Endodermal cell (in vitro differentiated cells): ENCODE data around the gene AP3D1. TPM values are rescaled to one million over a fixed set of nuclear protein-coding genes. Genes with fewer than 3 reads are reported as not detected.
A peak's percentile ranks its signal among the peaks of the same experiment; 100 is the strongest.

Experiments used
- DNase-seq: peaks from one replicate; pipeline ENCODE4 v3.0.0-alpha.2; 2017
- H3K27ac ChIP-seq: 2 replicates; pipeline ENCODE4 v1.5.1; 2013; ENCODE audit warnings: mild to moderate bottlenecking, low read depth, low read length, moderate library complexity
- H3K27me3 ChIP-seq: 2 replicates; pipeline ENCODE4 v1.6.1; 2013; ENCODE audit warnings: mild to moderate bottlenecking, low read length, moderate library complexity; ENCODE audit not compliant: insufficient read depth, control insufficient read depth, poor library complexity, severe bottlenecking
- H3K36me3 ChIP-seq: 2 replicates; pipeline ENCODE4 v1.7.0; 2013; ENCODE audit warnings: mild to moderate bottlenecking, low read length, moderate library complexity; ENCODE audit not compliant: control insufficient read depth, insufficient read depth
- H3K4me1 ChIP-seq: one replicate; pipeline ENCODE4 v1.7.0; 2013; ENCODE audit warnings: low read length; ENCODE audit not compliant: control insufficient read depth, insufficient read depth
- H3K4me3 ChIP-seq: 2 replicates; pipeline ENCODE4 v1.5.1; 2013; ENCODE audit warnings: mild to moderate bottlenecking, low read length, moderate library complexity
- H3K9ac ChIP-seq: 2 replicates; pipeline ENCODE4 v1.6.1; 2013; ENCODE audit warnings: mild to moderate bottlenecking, low read length, moderate library complexity; ENCODE audit not compliant: poor library complexity, severe bottlenecking; ENCODE audit errors: extremely low read depth
- H3K9me3 ChIP-seq: 2 replicates; pipeline ENCODE4 v1.6.1; 2013; ENCODE audit warnings: mild to moderate bottlenecking, low read length, moderate library complexity; ENCODE audit not compliant: control insufficient read depth
- H3K27ac Mint-ChIP-seq: 2 replicates; pipeline ENCODE4 v1.8.0; 2020; ENCODE audit warnings: mixed read lengths
- H3K27me3 Mint-ChIP-seq: 2 replicates; pipeline ENCODE4 v1.8.0; 2021; ENCODE audit warnings: mild to moderate bottlenecking, mixed read lengths; ENCODE audit not compliant: insufficient read depth
- H3K36me3 Mint-ChIP-seq: 2 replicates; pipeline ENCODE4 v1.8.0; 2020; ENCODE audit warnings: low read depth, mixed read lengths
- H3K4me1 Mint-ChIP-seq: 2 replicates; pipeline ENCODE4 v1.8.0; 2020; ENCODE audit warnings: mixed read lengths
- H3K4me3 Mint-ChIP-seq: 2 replicates; pipeline ENCODE4 v1.8.0; 2020; ENCODE audit warnings: mild to moderate bottlenecking, moderate library complexity, mixed read lengths
- H3K9me3 Mint-ChIP-seq: 2 replicates; pipeline ENCODE4 v1.8.0; 2020; ENCODE audit warnings: mild to moderate bottlenecking, mixed read lengths
- WGBS, 2 experiments: methylation state at CpG; one replicate each; pipeline versions ENCODE4 v1.1.5 to v1.1.7; 2013; ENCODE audit warnings: missing lambda C conversion rate in 2 of 2, mixed read lengths in 1 of 2; ENCODE audit not compliant: insufficient coverage in 1 of 2, insufficient read length in 1 of 2; 5-methylcytosine and 5-hydroxymethylcytosine counted together
- total RNA-seq, 2 donors: library from RNA; stranded (reverse); fragmentation: NEBNext Ultra II Directional in 1 of 2; extraction: Animal tissue kit (Norgen Biotek cat#: 25700) in 1 of 2; gene quantifications; 2 replicates in 1 of 2; 3 replicates in 1 of 2; pipeline ENCODE4 v1.2.1, GENCODE V29; 2021
- TF ChIP-seq, protein P1 (sequence below): fragments of 200-600 bp; sonication (generic); conservative IDR thresholded peaks from 2 replicates; pipeline ENCODE4 v1.5.0; 2021; ENCODE audit warnings: antibody characterized with exemption, mild to moderate bottlenecking

AP3D1 gene
- total RNA-seq, 2 donors from 2014 or later = 162 to 181 TPM

DNA sequence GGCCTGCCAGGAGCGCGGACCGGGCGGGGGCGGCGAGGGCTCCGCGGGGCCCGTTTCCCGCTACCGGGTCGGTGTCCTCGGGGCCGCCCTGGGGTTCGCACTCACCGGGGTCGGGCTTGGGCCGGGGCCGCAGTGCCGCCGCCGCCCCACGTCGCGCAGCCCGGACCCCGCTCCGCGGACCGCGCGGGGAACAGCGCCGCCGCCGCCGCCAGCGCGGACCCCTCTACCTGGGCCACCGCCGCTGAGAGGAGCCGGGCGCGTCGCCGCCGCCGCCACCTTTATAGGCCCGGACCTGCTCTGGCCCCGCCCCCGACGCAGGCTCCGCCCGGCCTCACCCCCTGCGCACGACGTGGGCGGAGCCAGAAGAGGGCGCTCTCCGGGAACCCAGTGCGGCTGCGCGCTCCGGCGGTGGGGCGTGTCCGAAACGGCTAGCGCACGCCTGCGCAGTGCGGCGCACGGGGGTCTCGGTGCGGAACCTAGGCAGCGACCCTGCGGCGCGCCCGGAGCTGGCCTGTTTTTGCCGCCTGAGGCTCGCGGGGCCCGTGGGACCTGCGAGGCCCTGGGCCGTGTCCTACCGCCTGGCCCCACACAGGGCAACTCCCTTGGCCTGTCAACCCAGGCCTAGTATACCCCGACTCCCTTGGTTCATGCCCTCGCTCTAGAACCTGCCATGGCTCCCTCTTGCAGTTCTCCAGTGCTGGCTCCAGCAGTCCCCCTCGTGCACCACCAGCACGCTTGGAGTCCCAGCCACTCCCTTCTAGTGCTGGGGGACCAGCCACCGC, 100.2 kb downstream of the AP3D1 start, which contains the start of gene MKNK2:
MKNK2 (minus strand) TSS at position 254 of the 782 bp plus-strand sequence. CDS start 393 bp downstream, outside the sequence.
- peak within 1 kb of the TSS; percentile 55 for H3K27ac Mint-ChIP-seq
- Histone ChIP-seq H3K9me3 (no peaks in the 10 kb centered on the region), H3K4me3 (peak within 1 kb of the TSS; percentile 88), H3K9ac (peak within 1 kb of the TSS; percentile 77), H3K36me3 (peaks cover 7% of the 10 kb centered on the region), H3K27me3 (no peaks in the 10 kb centered on the region), H3K4me1 (peaks cover 10% of the 10 kb centered on the region), H3K27ac (peak within 1 kb of the TSS; percentile 58)
- DNase-seq = peak; percentile 97
- no peaks in the 10 kb centered on the region for H3K9me3 Mint-ChIP-seq
- 3 to 8% methylated on average over 31 to 93 of the region's 93 CpGs for WGBS, 2 experiments
- TF ChIP-seq, protein P1, sequence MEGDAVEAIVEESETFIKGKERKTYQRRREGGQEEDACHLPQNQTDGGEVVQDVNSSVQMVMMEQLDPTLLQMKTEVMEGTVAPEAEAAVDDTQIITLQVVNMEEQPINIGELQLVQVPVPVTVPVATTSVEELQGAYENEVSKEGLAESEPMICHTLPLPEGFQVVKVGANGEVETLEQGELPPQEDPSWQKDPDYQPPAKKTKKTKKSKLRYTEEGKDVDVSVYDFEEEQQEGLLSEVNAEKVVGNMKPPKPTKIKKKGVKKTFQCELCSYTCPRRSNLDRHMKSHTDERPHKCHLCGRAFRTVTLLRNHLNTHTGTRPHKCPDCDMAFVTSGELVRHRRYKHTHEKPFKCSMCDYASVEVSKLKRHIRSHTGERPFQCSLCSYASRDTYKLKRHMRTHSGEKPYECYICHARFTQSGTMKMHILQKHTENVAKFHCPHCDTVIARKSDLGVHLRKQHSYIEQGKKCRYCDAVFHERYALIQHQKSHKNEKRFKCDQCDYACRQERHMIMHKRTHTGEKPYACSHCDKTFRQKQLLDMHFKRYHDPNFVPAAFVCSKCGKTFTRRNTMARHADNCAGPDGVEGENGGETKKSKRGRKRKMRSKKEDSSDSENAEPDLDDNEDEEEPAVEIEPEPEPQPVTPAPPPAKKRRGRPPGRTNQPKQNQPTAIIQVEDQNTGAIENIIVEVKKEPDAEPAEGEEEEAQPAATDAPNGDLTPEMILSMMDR = peak; percentile 70
- peak within 1 kb of the TSS; percentile 66 for H3K4me3 Mint-ChIP-seq
- no peaks in the 10 kb centered on the region for H3K27me3 Mint-ChIP-seq
- no peaks in the 10 kb centered on the region for H3K4me1 Mint-ChIP-seq
- H3K36me3 Mint-ChIP-seq = no peaks in the 10 kb centered on the region

Other genes starting within 250 kb of the AP3D1 start
- gene ADAT3, start 246.2 kb downstream of the AP3D1 start, total RNA-seq = 10 to 100 TPM in 1 of 2 donors, 1 to 10 TPM in 1; 9.9 to 13.8 TPM
- 10 to 100 TPM; 69.6 to 75.3 TPM for gene SCAMP4, start 246.2 kb downstream of the AP3D1 start, total RNA-seq
- gene CSNK1G2, start 210.4 kb downstream of the AP3D1 start, total RNA-seq = 100 to 1,000 TPM; 111 to 112 TPM
- gene BTBD2, start 135.9 kb downstream of the AP3D1 start, total RNA-seq = 100 to 1,000 TPM; 107 to 112 TPM
- gene MKNK2, start 100.3 kb downstream of the AP3D1 start, total RNA-seq = 100 to 1,000 TPM; 120 to 123 TPM
- 10 to 100 TPM; 20.9 to 21.8 TPM for gene MOB3A, start 55.2 kb downstream of the AP3D1 start, total RNA-seq
- gene IZUMO4, start 54.7 kb downstream of the AP3D1 start, total RNA-seq = 1 to 10 TPM; 4.3 to 5.4 TPM
- gene DOT1L, start 12.4 kb upstream of the AP3D1 start, total RNA-seq = 100 to 1,000 TPM in 1 of 2 donors, 10 to 100 TPM in 1; 84.3 to 102 TPM
- gene PLEKHJ1, start 84.8 kb upstream of the AP3D1 start, total RNA-seq = 100 to 1,000 TPM; 146 to 192 TPM
- 100 to 1,000 TPM; 126 to 132 TPM for gene SF3A2, start 85.3 kb upstream of the AP3D1 start, total RNA-seq
- 10 to 100 TPM; 20.5 to 35.1 TPM for gene AMH, start 97.8 kb upstream of the AP3D1 start, total RNA-seq
- gene JSRP1, start 104.9 kb upstream of the AP3D1 start, total RNA-seq = under 1 TPM; 0.66 to 0.89 TPM
- gene PEAK3, start 130.6 kb upstream of the AP3D1 start, total RNA-seq = not detected
- gene LINGO3, start 156.6 kb upstream of the AP3D1 start, total RNA-seq = 1 to 10 TPM in 1 of 2 donors, under 1 TPM in 1; 0.20 to 1.0 TPM
- gene LSM7, start 177.0 kb upstream of the AP3D1 start, total RNA-seq = 100 to 1,000 TPM; 141 to 149 TPM
- gene SPPL2B, start 177.1 kb upstream of the AP3D1 start, total RNA-seq = 100 to 1,000 TPM; 115 to 118 TPM
- 1 to 10 TPM in 1 of 2 donors, under 1 TPM in 1; 0.73 to 1.2 TPM for gene TMPRSS9, start 208.7 kb upstream of the AP3D1 start, total RNA-seq